B cell (primary cell): ENCODE results near the gene WDR11. TPM values are rescaled to one million over a fixed set of nuclear protein-coding genes. Genes with fewer than 3 reads are reported as not detected.

Source experiments
- ATAC-seq: fragments of 200-7000 bp; cut with Tn5 transposase; one replicate; pipeline ENCODE4 v1.10.0; 2021; ENCODE audit warnings: low read depth, mild to moderate bottlenecking, moderate number of reproducible peaks, moderate library complexity
- CTCF ChIA-PET: fragments of 350-600 bp; sonication (Branson Sonifier 250); formaldehyde crosslinking; loops from one replicate; lab custom pipeline; 2021; ENCODE audit warnings: antibody characterized with exemption, inconsistent platforms; lab: Charles Lee
- POLR2A ChIA-PET: fragments of 350-600 bp; sonication (Branson Sonifier 250); formaldehyde crosslinking; loops from one replicate; lab custom pipeline; 2021; ENCODE audit warnings: antibody characterized with exemption; lab: Charles Lee
- DNase-seq: peaks from one replicate; pipeline ENCODE4 v3.0.0; 2013
- H2AFZ ChIP-seq: 2 replicates; pipeline ENCODE4 v1.6.1; 2012; ENCODE audit warnings: mild to moderate bottlenecking, low read depth, low read length; ENCODE audit not compliant: insufficient read depth, poor library complexity, severe bottlenecking
- H3K27ac ChIP-seq, 2 donors: 1 replicate in 1 of 2; 2 replicates in 1 of 2; pipeline ENCODE4 v1.5.1; 2012 to 2013; ENCODE audit warnings: low read length in 2 of 2, mild to moderate bottlenecking in 2 of 2, moderate library complexity in 1 of 2
- H3K27me3 ChIP-seq, 4 experiments: fragments of 200-600 bp in 1 of 4; sonication (generic) in 1 of 4; replicated peaks in 1 of 4; 1 replicate in 2 of 4; 2 replicates in 2 of 4; pipeline versions ENCODE4 v1.6.1 to v1.7.0; 2013 to 2016; ENCODE audit warnings: low read length in 3 of 4, mild to moderate bottlenecking in 2 of 4, mixed read lengths in 1 of 4, moderate library complexity in 1 of 4; ENCODE audit not compliant: insufficient read depth in 4 of 4, control insufficient read depth in 3 of 4; ENCODE audit errors: control extremely low read depth in 1 of 4
- H3K36me3 ChIP-seq, 2 experiments: replicated peaks in 1 of 2; 1 replicate in 1 of 2; 2 replicates in 1 of 2; pipeline versions ENCODE4 v1.6.1 to v1.7.1; 2013; ENCODE audit warnings: low read length in 1 of 2; ENCODE audit not compliant: insufficient read depth in 2 of 2, control insufficient read depth in 1 of 2; ENCODE audit errors: control extremely low read depth in 1 of 2, extremely low read depth in 1 of 2
- H3K4me1 ChIP-seq, 2 donors: fragments of 200-600 bp in 1 of 2; sonication (generic) in 1 of 2; 1 replicate in 1 of 2; 2 replicates in 1 of 2; pipeline versions ENCODE4 v1.5.1 to v1.6.1; 2013 to 2017; ENCODE audit warnings: low read length in 2 of 2; ENCODE audit not compliant: control insufficient read depth in 2 of 2, insufficient read depth in 2 of 2
- H3K4me2 ChIP-seq: replicated peaks from 2 replicates; pipeline ENCODE3; 2012; ENCODE audit warnings: mild to moderate bottlenecking, low read depth, low read length; ENCODE audit not compliant: poor library complexity, severe bottlenecking
- H3K4me3 ChIP-seq, 5 experiments: fragments of 200-600 bp in 1 of 5; sonication (generic) in 1 of 5; 1 replicate in 3 of 5; 2 replicates in 2 of 5; pipeline versions ENCODE4 v1.5.1 to v1.7.0; 2011 to 2016; ENCODE audit warnings: low read length in 4 of 5, mild to moderate bottlenecking in 4 of 5, low read depth in 2 of 5, control low read depth in 1 of 5, moderate library complexity in 1 of 5; ENCODE audit not compliant: insufficient read depth in 1 of 5; ENCODE audit errors: control extremely low read depth in 1 of 5, extremely low read depth in 1 of 5
- H3K79me2 ChIP-seq: fragments of 200-600 bp; sonication (generic); one replicate; pipeline ENCODE4 v1.6.0; 2016; ENCODE audit warnings: low read length; ENCODE audit not compliant: control insufficient read depth, insufficient read depth
- H3K9ac ChIP-seq: fragments of 200-600 bp; sonication (generic); 2 replicates; pipeline ENCODE4 v1.6.1; 2017; ENCODE audit warnings: mild to moderate bottlenecking, low read length, moderate library complexity
- H3K9me3 ChIP-seq, 3 donors: one replicate each; pipeline versions ENCODE4 v1.6.1 to v1.7.1; 2013; ENCODE audit warnings: low read length in 2 of 3; ENCODE audit not compliant: control insufficient read depth in 2 of 3, insufficient read depth in 1 of 3; ENCODE audit errors: control extremely low read depth in 1 of 3
- H4K20me1 ChIP-seq: 2 replicates; pipeline ENCODE4 v1.6.0; 2012; ENCODE audit warnings: mild to moderate bottlenecking, low read length; ENCODE audit not compliant: insufficient read depth, control insufficient read depth, poor library complexity, severe bottlenecking
- H3K27ac Mint-ChIP-seq: one replicate; pipeline ENCODE4 v1.8.0; 2021; ENCODE audit warnings: mixed read lengths
- H3K27me3 Mint-ChIP-seq: one replicate; pipeline ENCODE4 v1.8.0; 2021; ENCODE audit warnings: mixed read lengths
- H3K4me1 Mint-ChIP-seq: one replicate; pipeline ENCODE4 v1.8.0; 2021; ENCODE audit warnings: mixed read lengths
- H3K4me3 Mint-ChIP-seq: one replicate; pipeline ENCODE4 v1.8.0; 2021; ENCODE audit warnings: mixed read lengths
- H3K9me3 Mint-ChIP-seq: one replicate; pipeline ENCODE4 v1.8.0; 2022; ENCODE audit warnings: mixed read lengths; ENCODE audit not compliant: insufficient read depth
- EZH2 ChIP-seq: IDR thresholded peaks from 2 replicates; pipeline ENCODE4 v1.6.1; 2012; ENCODE audit warnings: borderline replicate concordance, low read depth, mild to moderate bottlenecking, moderate library complexity, low read length; ENCODE audit not compliant: insufficient read depth, poor library complexity, severe bottlenecking
- WGBS: methylation state at CpG from one replicate; pipeline ENCODE4 v1.1.5; 2013; ENCODE audit warnings: missing lambda C conversion rate; ENCODE audit not compliant: insufficient coverage; 5-methylcytosine and 5-hydroxymethylcytosine counted together
- intact Hi-C: fragments of 100-400 bp; cut with micrococcal nuclease; formaldehyde crosslinking; loops from one replicate; pipeline ENCODE4 v1.10.0; 2022
- polyA plus RNA-seq: library from polyadenylated mRNA; depleted of rRNA; stranded (reverse); fragments of >200 nt; gene quantifications from 2 replicates; pipeline ENCODE4 v1.2.3, GENCODE V29; 2012
- total RNA-seq, 2 donors: library from RNA; stranded (reverse); fragments of 120-200 nt in 1 of 2; gene quantifications; 1 replicate in 1 of 2; 2 replicates in 1 of 2; pipeline versions ENCODE4 v1.2.3 to v1.2.4, GENCODE V29; 2013 to 2022
- TF ChIP-seq, protein P1 (sequence below): fragments of 200-600 bp; IDR thresholded peaks from one replicate; pipeline ENCODE4 v1.8.0; 2022; ENCODE audit warnings: antibody characterized with exemption, mild to moderate bottlenecking

Gene WDR11
- total and polyA plus RNA-seq, 2 donors (not counting 1 experiment from before 2014, with no cell fraction given): 94.4 to 230 TPM

DNA sequence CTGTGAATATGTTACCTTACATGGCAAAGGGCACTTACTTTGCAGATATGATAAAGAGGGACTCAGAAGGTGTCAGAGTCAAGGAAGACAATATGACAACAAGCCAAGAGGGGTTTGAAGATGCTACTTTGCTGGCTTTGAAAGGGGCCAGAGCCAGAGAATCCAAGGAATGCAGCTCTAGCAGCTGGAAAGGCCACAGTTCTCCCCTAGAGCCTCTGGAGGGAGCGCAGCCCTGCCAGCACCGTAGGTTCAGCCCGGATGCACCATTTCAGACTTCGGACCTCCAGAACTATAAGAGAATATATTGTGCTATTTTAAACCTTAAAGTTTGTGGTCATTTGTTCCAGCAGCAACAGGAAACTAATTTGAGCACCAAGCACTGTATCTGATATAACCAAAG is 32.9 kb upstream of the WDR11 start:
- H3K4me3 Mint-ChIP-seq: no peak overlapping the region
- Histone ChIP-seq H3K4me2 (no peak overlapping the region), H4K20me1 (no peaks in the 10 kb centered on the region), H3K9me3 (peaks cover 0 to 3% (median 0%) of the 10 kb centered on the region in 3 donors), H3K36me3 (no peaks in the 10 kb centered on the region), H3K27me3 (peaks cover 0 to 4% (median 1%) of the 10 kb centered on the region in 4 experiments), H3K4me1 (no peaks in the 10 kb centered on the region), H2AFZ (no peak overlapping the region), H3K79me2 (no peaks in the 10 kb centered on the region), H3K4me3 (no peak overlapping the region), H3K27ac (no peak overlapping the region), H3K9ac (no peak overlapping the region)
- H3K27me3 Mint-ChIP-seq: peaks cover 7% of the 10 kb centered on the region
- ATAC-seq: no peak
- H3K9me3 Mint-ChIP-seq: peaks cover 10% of the 10 kb centered on the region
- no peak overlapping the region for H3K27ac Mint-ChIP-seq
- ChIA-PET CTCF (no interaction called here), POLR2A (no interaction called here)
- no peak for DNase-seq
- intact Hi-C loops: no loop called here
- TF ChIP-seq EZH2: no peak
- TF ChIP-seq, protein P1, sequence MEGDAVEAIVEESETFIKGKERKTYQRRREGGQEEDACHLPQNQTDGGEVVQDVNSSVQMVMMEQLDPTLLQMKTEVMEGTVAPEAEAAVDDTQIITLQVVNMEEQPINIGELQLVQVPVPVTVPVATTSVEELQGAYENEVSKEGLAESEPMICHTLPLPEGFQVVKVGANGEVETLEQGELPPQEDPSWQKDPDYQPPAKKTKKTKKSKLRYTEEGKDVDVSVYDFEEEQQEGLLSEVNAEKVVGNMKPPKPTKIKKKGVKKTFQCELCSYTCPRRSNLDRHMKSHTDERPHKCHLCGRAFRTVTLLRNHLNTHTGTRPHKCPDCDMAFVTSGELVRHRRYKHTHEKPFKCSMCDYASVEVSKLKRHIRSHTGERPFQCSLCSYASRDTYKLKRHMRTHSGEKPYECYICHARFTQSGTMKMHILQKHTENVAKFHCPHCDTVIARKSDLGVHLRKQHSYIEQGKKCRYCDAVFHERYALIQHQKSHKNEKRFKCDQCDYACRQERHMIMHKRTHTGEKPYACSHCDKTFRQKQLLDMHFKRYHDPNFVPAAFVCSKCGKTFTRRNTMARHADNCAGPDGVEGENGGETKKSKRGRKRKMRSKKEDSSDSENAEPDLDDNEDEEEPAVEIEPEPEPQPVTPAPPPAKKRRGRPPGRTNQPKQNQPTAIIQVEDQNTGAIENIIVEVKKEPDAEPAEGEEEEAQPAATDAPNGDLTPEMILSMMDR: no peak
- no CpG with 5 or more reads among the region's 4 CpGs for WGBS
- no peaks in the 10 kb centered on the region for H3K4me1 Mint-ChIP-seq

DNA sequence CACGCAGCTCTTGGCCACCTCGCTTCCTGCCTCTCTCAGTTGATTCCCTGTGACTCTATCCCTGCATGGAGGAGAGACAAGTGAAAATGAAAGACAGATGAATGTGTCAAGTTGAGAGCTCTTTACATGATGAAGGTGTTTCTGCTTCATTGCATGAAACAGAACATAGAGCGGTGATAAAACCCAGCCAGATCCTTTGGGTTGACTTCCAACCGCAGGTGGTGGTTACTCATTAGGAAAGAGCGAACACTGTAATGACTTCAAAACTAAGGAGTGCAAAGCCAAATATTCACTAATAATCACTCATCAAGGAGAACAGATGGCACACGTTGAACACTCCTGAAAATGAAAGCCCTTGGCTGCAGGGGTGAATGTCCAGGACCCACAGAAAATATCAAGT is 31.8 kb upstream of the WDR11 start:
- peaks cover 10% of the 10 kb centered on the region for H3K9me3 Mint-ChIP-seq
- no peak overlapping the region for H3K9ac ChIP-seq
- no peak overlapping the region for H3K27ac ChIP-seq
- ATAC-seq (no peak), DNase-seq (no peak)
- H2AFZ ChIP-seq: no peak overlapping the region
- H3K9me3 ChIP-seq: peaks cover 0 to 3% (median 0%) of the 10 kb centered on the region in 3 donors
- H3K4me3 ChIP-seq: no peak overlapping the region
- H3K27me3 ChIP-seq: peaks cover 0 to 4% (median 1%) of the 10 kb centered on the region in 4 experiments
- H3K27ac Mint-ChIP-seq: no peak overlapping the region
- H3K79me2 ChIP-seq: no peaks in the 10 kb centered on the region
- TF ChIP-seq EZH2: no peak
- TF ChIP-seq, protein P1: no peak
- H3K4me1 Mint-ChIP-seq: no peaks in the 10 kb centered on the region
- H3K4me1 ChIP-seq: no peaks in the 10 kb centered on the region
- POLR2A ChIA-PET: no interaction called here
- intact Hi-C loops: no loop called here
- H3K36me3 ChIP-seq: no peaks in the 10 kb centered on the region
- H3K4me3 Mint-ChIP-seq: no peak overlapping the region
- CTCF ChIA-PET: no interaction called here
- WGBS: 98% methylated on average over 4 of the region's 6 CpGs
- H3K27me3 Mint-ChIP-seq: peaks cover 7% of the 10 kb centered on the region
- no peaks in the 10 kb centered on the region for H4K20me1 ChIP-seq
- H3K4me2 ChIP-seq: no peak overlapping the region
